ENCODE data around the gene FAM163B. TPM values are rescaled to one million over a fixed set of nuclear protein-coding genes. Genes with fewer than 3 reads are reported as not detected.
A peak's percentile ranks its signal among the peaks of the same experiment; 100 is the strongest.

FAM163B gene
- under 1 TPM in 2 of 4 donors, not detected in 2; 0.19 to 0.42 TPM for polyA plus RNA-seq (ENCODE audit: insufficient read length in 4 of 4)

DNA sequence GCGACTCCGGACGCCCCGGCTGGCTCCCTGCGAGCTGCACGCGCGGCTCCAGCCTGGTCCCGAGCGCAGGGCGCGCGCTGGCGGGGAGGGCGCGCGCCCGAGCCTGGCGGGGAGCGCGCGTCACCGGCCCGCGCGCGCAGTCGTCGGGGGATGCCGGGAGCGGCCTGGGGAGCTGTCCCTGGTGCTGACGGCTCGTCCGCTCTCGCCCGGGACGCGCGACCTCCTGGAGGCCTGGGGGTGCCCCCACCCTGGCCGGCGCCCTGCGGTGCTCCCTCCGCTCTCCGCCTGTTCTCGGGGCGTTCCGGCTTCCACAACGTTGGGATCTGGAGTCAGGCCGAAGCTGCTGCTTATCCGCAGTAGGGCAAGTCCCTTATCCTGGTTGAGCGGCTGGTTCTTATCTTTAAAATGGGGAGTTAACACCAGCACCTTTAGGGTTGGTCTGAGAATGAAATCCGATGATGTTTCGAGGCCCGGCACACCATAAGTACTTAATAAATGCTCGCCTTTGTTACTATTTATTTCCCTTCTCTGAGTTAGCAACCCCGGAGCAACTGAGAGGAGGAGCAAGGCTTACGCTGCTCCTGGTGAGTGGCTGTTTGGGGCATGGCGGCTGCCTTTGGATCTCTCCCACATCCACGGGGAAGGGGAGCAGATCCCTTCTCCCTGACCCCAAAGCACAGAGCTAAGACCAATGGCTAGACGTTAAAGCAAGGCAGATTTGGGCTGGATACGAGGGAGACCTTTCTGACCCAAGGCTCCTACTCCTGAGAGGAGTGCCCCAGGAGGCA is at the start of gene FAM163B:
FAM163B (minus strand) TSS at position 79 of the 788 bp plus-strand sequence. CDS start 29,166 bp downstream, outside the sequence.
- peak in 3 of 4 donors; percentile 45 to 72 (median 55) for DNase-seq (ENCODE audit: low read depth in 4 of 4, low spot score in 3 of 4)

- DNase-seq (ENCODE audit: low read depth in 4 of 4, low spot score in 3 of 4): no peak
Observed at GRCh38 chr9:133657120-133657661, 48.0 kb upstream of the FAM163B start.

- DNase-seq (ENCODE audit: low read depth in 4 of 4, low spot score in 3 of 4): no peak
Observed at GRCh38 chr9:133656211-133657119, 47.3 kb upstream of the FAM163B start.

DNA sequence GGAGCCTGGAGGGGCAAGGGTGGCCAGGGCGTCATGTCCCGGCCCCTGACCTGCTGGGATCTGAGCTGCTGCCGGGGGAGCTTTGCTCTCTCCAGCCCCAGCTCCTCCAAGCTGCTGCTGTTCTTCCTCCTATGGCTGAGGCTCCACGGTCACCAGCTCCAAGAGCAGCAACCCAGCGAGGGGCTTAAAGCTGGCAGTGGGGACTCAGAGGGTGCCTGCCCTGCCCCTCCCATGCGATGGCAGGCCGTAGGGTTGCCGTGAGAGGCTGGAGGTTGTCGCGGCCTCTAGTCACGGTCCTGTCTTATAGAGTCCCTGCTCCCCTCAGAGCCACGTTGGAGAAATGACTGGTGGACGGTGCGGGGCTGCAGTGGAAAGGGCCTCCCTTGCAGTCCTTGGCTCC is 46.5 kb upstream of the FAM163B start:
- DNase-seq (ENCODE audit: low read depth in 4 of 4, low spot score in 3 of 4): no peak

DNA sequence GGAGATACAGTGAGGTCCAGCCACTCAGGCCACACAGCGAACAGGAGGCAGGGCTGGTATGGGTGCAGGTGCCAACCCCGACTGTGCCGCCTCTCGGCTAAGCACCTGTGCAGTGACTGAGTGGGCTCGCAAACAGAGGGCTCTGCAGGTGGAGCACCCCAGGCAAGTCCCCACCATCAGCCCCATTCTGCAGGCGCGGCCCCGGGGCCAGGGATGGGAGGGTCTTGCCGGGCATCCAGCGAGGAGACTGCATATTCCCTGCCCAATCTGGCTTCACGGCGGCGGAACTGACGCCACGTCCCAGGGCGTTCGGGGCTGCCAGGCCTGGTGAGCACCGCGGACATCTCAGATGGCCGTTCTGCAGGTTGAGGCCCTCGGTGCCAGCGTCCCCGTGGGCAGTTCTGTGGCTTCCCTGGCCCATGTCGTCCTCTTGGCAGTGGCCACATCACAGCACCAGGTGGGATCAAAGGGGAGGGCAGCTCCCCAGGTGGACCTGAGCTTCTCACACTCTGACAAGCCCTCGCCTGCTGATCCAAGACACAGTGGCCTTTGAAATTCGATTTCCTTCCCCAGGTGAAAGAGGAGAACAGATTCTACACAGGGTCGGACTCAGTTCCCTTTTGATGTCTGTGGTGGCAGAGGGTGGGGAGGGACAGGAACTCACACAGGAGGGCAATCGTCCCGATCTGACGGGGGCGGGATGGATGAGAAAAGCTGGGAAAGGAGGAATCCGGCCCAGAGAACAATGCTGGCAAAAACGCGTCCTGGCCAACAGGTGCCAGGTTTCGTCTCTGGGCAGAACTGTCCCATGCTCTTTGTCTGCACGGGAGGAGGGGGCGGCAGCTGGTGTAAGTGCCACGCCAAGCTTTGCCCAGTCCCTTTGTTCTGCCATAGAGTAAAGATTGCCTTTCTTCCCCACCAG is 45.8 kb upstream of the FAM163B start:
- no peak for DNase-seq (ENCODE audit: low read depth in 4 of 4, low spot score in 3 of 4)

DNA sequence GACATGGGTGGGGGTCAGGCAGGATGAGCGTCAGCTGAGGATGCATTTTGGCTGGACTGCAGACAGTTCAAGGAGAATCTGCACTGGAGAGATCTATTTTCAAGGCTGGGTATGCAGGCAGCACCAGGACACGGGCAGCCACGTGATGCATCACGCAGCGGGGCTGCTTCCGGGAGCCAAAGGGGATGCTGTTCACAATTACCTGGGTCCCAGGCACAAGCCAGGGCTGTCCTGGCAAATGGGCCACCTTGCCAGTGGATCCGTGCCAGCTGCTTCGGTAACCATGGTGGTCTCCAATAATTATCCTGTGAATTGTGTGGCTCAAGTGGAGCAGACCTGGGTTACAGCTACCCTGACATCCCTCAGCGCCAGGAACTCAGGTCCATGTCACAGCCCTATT is 44.4 kb upstream of the FAM163B start:
- no peak for DNase-seq (ENCODE audit: low read depth in 4 of 4, low spot score in 3 of 4)

- DNase-seq (ENCODE audit: low read depth in 4 of 4, low spot score in 3 of 4): no peak
Observed at GRCh38 chr9:133650026-133650425, 40.8 kb upstream of the FAM163B start.

DNA sequence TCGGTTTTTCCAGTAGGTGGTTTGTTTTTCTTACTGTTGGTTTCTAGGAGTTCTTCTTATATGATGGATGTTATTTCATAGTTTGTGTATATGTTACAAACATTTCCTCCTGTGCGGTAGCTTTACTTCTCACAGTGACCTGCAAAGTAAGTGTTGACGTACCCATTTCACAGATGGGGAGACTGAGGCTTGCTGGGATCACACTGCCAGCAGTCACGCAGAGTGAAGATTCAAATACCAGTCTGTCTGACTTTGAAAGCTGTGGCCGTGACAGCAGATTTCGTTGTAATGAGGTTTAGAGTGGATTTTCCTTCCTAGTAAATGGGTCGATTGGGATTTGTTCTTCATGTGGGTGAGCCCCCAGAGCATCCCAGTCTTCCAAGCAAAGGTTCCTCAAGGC is 40.0 kb upstream of the FAM163B start:
- DNase-seq (ENCODE audit: low read depth in 4 of 4, low spot score in 3 of 4): no peak

GRCh38 chr9:133647765-133648469 is 38.7 kb upstream of the FAM163B start:
- DNase-seq (ENCODE audit: low read depth in 4 of 4, low spot score in 3 of 4): no peak

DNA sequence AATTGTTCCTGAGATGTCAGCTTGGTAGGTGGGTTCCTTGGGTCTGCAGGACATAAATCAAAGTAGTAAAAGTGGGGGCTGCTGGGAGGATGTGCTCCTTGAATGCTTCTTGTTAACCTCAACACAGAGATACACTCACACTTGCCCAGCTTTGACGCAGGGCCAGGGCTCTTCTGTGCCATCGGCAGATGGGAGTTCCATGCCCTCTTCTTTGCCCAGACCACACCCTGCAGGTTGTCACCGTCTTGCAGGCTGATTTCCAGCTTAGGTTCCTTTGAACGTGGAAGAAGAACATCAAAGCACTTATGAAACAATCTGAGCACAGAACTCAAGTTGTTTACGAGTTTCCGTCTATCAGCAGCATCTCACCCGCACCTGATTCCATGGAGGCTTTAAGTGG is 38.0 kb upstream of the FAM163B start:
- no peak for DNase-seq (ENCODE audit: low read depth in 4 of 4, low spot score in 3 of 4)

DNA sequence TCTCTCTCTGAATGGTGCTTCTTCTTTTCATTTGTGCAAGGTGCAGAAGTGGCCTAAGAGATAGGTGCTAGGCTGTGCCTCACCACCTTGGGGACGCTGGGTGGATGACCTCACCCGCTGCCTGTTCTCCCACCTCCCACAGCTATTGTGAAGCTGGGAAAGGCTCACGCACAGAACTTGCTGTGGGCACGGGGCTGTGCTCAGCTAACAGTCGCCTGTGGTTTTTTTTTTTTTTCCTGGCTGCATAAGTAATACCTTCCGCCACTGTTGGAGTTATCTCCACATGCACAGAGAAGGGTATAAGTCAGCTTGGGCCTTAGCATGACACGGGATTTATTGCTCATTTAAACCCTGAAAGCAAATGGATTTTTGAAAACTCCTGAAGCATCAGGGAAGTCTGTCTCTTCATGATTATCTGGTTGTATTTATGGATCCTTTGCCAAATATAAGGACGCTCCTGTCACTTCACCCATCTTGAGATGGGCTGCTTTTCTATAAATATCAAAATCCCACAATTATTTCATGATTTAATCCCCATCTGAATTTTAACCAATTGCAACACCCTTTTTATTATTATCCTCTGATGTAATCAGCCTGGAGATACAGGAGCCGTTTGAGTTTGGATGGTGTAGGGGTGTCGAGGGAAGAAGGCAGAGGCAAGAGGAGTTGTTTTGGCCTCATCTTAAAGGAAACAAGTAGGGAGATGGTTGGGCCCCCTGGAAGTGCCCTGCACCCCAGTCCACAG is 36.0 kb upstream of the FAM163B start:
- no peak for DNase-seq (ENCODE audit: low read depth in 4 of 4, low spot score in 3 of 4)

- no peak for DNase-seq (ENCODE audit: low read depth in 4 of 4, low spot score in 3 of 4)
Observed at GRCh38 chr9:133643978-133644760, 35.0 kb upstream of the FAM163B start.

DNA sequence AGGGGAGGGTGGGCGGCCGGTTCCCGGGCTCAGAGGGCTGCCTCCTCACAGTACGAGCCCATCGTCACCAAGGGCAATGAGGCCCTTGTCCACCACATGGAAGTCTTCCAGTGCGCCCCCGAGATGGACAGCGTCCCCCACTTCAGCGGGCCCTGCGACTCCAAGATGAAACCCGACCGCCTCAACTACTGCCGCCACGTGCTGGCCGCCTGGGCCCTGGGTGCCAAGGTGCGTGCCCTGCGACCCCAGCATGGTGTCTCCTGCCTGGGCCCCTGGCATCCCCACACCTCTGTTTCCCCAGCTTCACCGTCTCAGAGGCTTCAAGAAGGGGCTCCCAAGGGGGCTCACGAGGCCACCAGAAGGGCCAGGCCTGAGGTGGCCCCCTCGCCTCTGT is 34.2 kb upstream of the FAM163B start:
- DNase-seq (ENCODE audit: low read depth in 4 of 4, low spot score in 3 of 4): no peak

- no peak for DNase-seq (ENCODE audit: low read depth in 4 of 4, low spot score in 3 of 4)
Observed at GRCh38 chr9:133642708-133643361, 33.6 kb upstream of the FAM163B start.

GRCh38 chr9:133641861-133642595 is 32.8 kb upstream of the FAM163B start:
- DNase-seq (ENCODE audit: low read depth in 4 of 4, low spot score in 3 of 4): no peak

DNA sequence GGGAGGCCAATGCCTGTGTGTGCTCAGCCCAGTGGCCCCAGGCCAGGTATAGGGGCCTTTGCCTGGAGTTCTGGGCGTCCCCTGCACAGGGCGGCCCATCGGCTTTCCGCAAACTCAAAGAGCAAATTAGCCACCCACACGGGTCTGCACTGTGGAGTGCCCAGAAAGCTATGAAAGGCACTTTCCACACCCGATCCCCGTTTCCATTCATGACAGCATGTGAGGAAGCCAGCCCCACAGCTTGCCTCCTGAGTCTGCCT is 32.1 kb upstream of the FAM163B start:
- DNase-seq (ENCODE audit: low read depth in 4 of 4, low spot score in 3 of 4): no peak

Data from left renal pelvis (tissue), 4 donors.